SK-N-MC (cell line): ENCODE data around the gene LHCGR.

Source experiments
- DNase-seq: peaks from one replicate; pipeline ENCODE4 v3.0.0-alpha.2; 2011; ENCODE audit warnings: low read depth, low spot score
- H3K27ac ChIP-seq: fragments of 200-600 bp; sonication (generic); 2 replicates; pipeline ENCODE4 v1.5.1; 2016; ENCODE audit warnings: mixed run types
- H3K36me3 ChIP-seq: fragments of 200-600 bp; sonication (generic); 2 replicates; pipeline ENCODE4 v1.6.1; 2017; ENCODE audit warnings: antibody characterized with exemption, low read length, mixed read lengths; ENCODE audit not compliant: insufficient read depth
- H3K4me3 ChIP-seq: fragments of 200-600 bp; sonication (generic); 2 replicates; pipeline ENCODE4 v1.5.1; 2016
- H3K9ac ChIP-seq: fragments of 200-600 bp; sonication (generic); 2 replicates; pipeline ENCODE4 v1.8.0; 2017; ENCODE audit warnings: mixed run types, mixed read lengths; ENCODE audit not compliant: insufficient read length
- H3K9me3 ChIP-seq: fragments of 200-600 bp; sonication (generic); 2 replicates; pipeline ENCODE4 v1.6.1; 2017; ENCODE audit warnings: low read depth, mild to moderate bottlenecking, antibody characterized with exemption, low read length, moderate library complexity, mixed read lengths
- EZH2 ChIP-seq: fragments of 200-600 bp; sonication (generic); IDR thresholded peaks from one replicate; pipeline ENCODE4 v1.6.1; 2017; ENCODE audit warnings: antibody characterized with exemption
- FOXP2 ChIP-seq: optimal IDR thresholded peaks from 2 replicates; pipeline ENCODE3; 2011; ENCODE audit warnings: mild to moderate bottlenecking, moderate library complexity; ENCODE audit not compliant: insufficient read depth; ENCODE audit errors: extremely low read length, control extremely low read depth
- POLR2AphosphoS5 ChIP-seq: IDR thresholded peaks from 2 replicates; pipeline ENCODE4 v1.6.1; 2012; ENCODE audit warnings: mild to moderate bottlenecking, low read depth, low read length, borderline replicate concordance

LHCGR gene

DNA sequence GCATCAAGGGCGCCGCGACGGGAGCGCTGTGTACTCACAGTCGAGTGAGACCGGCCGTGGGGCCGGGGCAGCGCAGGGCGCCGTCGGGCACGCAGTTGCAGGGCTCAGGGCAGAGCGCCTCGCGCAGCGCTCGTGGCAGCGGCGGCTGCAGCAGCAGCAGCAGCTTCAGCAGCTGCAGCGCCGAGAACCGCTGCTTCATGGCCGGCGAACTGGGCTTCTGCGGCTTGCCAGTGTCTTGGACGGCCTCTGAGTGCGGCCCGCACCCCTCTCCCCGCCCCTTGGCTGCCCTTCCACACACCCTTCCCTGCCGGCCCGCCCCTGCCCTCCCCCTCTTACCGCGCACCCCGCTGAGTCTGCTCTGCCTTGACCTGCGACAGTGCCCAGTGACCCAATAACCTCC lies at the start of gene LHCGR:
Gene LHCGR, minus strand, starts transcription at position 252 of the 400 bp plus-strand sequence. Its CDS starts 53 bp downstream, at position 199.
- no peak within 1 kb of the TSS for H3K27ac ChIP-seq
- DNase-seq = no peak
- TF ChIP-seq FOXP2 = no peak
- TF ChIP-seq POLR2AphosphoS5 = no peak
- TF ChIP-seq EZH2 = no peak
- no peak within 1 kb of the TSS for H3K9ac ChIP-seq
- H3K36me3 ChIP-seq = no peaks in the 10 kb centered on the region
- H3K9me3 ChIP-seq = no peaks in the 10 kb centered on the region
- H3K4me3 ChIP-seq = no peak within 1 kb of the TSS

- Histone ChIP-seq H3K27ac (no peak overlapping the region), H3K9me3 (no peaks in the 10 kb centered on the region), H3K4me3 (no peak overlapping the region), H3K9ac (no peak overlapping the region), H3K36me3 (no peaks in the 10 kb centered on the region)
- no peak for TF ChIP-seq POLR2AphosphoS5
- no peak for TF ChIP-seq EZH2
- TF ChIP-seq FOXP2 = no peak
- DNase-seq = no peak
Measured at GRCh38 chr2:48799601-48800000, 44.1 kb upstream of the LHCGR start.

GRCh38 chr2:48795065-48795464 lies 39.5 kb upstream of the LHCGR start:
- no peaks in the 10 kb centered on the region for H3K9me3 ChIP-seq
- TF ChIP-seq POLR2AphosphoS5 (no peak), EZH2 (no peak), FOXP2 (no peak)
- no peaks in the 10 kb centered on the region for H3K36me3 ChIP-seq
- H3K27ac ChIP-seq = no peak overlapping the region
- DNase-seq = no peak
- H3K4me3 ChIP-seq = no peak overlapping the region
- no peak overlapping the region for H3K9ac ChIP-seq

DNA sequence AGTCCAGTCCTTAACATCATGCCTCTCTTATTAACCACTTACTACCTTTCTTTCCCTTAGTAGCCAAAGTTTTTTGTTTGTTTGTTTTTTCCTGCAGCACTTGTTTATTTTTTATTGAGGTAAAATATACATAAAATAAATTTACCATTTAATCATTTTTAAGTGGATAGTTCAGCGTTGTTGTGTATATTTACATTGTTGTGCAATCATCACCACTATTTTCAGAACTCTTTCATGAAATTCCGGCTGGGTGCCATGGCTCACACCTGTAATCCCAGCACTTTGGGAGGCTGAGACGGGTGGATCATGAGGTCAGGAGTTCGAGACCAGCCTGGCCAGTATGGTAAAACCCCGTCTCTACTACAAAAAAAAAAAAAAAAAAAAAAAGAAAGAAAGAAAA lies 38.1 kb upstream of the LHCGR start:
- Histone ChIP-seq H3K9me3 (no peaks in the 10 kb centered on the region), H3K27ac (no peak overlapping the region), H3K36me3 (no peaks in the 10 kb centered on the region), H3K9ac (no peak overlapping the region), H3K4me3 (no peak overlapping the region)
- no peak for TF ChIP-seq EZH2
- no peak for TF ChIP-seq POLR2AphosphoS5
- TF ChIP-seq FOXP2 = no peak
- no peak for DNase-seq

DNA sequence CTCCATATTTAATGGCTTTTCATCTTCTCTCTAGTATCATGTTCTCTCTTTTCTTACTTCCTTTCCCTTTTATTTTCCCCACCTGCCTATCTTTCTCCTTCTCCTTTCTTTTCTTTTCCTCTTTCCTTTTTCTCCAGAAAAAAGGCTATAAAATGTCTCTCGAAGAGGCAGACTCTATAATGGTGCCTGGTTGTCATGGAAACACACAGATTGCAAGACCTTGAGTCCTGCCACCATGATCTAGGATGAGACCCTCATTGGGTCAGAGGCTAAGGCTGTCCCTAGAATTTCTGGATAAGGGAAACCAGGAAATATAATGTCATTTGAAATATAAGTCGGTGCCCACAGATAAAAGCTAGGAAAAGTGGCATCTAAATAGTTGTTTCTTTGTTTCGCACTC lies 36.5 kb upstream of the LHCGR start:
- TF ChIP-seq FOXP2 (no peak), POLR2AphosphoS5 (no peak)
- Histone ChIP-seq H3K27ac (no peak overlapping the region), H3K4me3 (no peak overlapping the region), H3K9me3 (no peaks in the 10 kb centered on the region), H3K36me3 (no peaks in the 10 kb centered on the region), H3K9ac (no peak overlapping the region)
- DNase-seq = no peak

GRCh38 chr2:48790407-48791170 lies 35.1 kb upstream of the LHCGR start:
- TF ChIP-seq EZH2 (no peak), FOXP2 (no peak), POLR2AphosphoS5 (no peak)
- Histone ChIP-seq H3K27ac (peak overlapping the region; percentile 65), H3K36me3 (no peaks in the 10 kb centered on the region), H3K4me3 (peak overlapping the region; percentile 46), H3K9ac (peak overlapping the region; percentile 6), H3K9me3 (no peaks in the 10 kb centered on the region)
- no peak for DNase-seq

GRCh38 chr2:48787580-48787979 lies 32.1 kb upstream of the LHCGR start:
- Histone ChIP-seq H3K9me3 (no peaks in the 10 kb centered on the region), H3K9ac (no peak overlapping the region), H3K4me3 (no peak overlapping the region), H3K36me3 (no peaks in the 10 kb centered on the region), H3K27ac (no peak overlapping the region)
- TF ChIP-seq EZH2 = no peak
- no peak for TF ChIP-seq POLR2AphosphoS5
- no peak for DNase-seq

GRCh38 chr2:48781366-48781765 lies 25.8 kb upstream of the LHCGR start:
- no peak for DNase-seq
- H3K4me3 ChIP-seq = no peak overlapping the region
- H3K27ac ChIP-seq = peak overlapping the region; percentile 54
- TF ChIP-seq EZH2 = no peak
- no peak for TF ChIP-seq FOXP2
- TF ChIP-seq POLR2AphosphoS5 = no peak
- H3K9me3 ChIP-seq = no peaks in the 10 kb centered on the region
- H3K9ac ChIP-seq = no peak overlapping the region
- no peaks in the 10 kb centered on the region for H3K36me3 ChIP-seq
